BLaER1 treated with 17β-estradiol and CSF1 and Interleukin-3, amounts not matched to agents 10 nM and 100 nM (cell line): ENCODE results near the gene ZNF648.
"Not testable (repeated sequence)": the region's sequence is repeated elsewhere in the genome, so short reads cannot be mapped to it uniquely, and the experiment has no call there.

Experiments
- H3K27ac ChIP-seq, 11 experiments: shearing (Covaris generic); formaldehyde crosslinking; 2 replicates each; pipeline ENCODE4 v1.8.1; 2022
- H3K27me3 ChIP-seq, 11 experiments: shearing (Covaris generic); formaldehyde crosslinking; 2 replicates each; pipeline ENCODE4 v1.8.1; 2022
- H3K36me3 ChIP-seq, 11 experiments: shearing (Covaris generic); formaldehyde crosslinking; 2 replicates each; pipeline ENCODE4 v1.8.1; 2022
- H3K4me1 ChIP-seq, 10 experiments: shearing (Covaris generic); formaldehyde crosslinking; 2 replicates each; pipeline ENCODE4 v1.8.1; 2022
- H3K4me2 ChIP-seq, 11 experiments: shearing (Covaris generic); formaldehyde crosslinking; 2 replicates each; pipeline ENCODE4 v1.8.1; 2022
- H3K4me3 ChIP-seq, 10 experiments: shearing (Covaris generic); formaldehyde crosslinking; 2 replicates each; pipeline ENCODE4 v1.8.1; 2022
- H3K9ac ChIP-seq, 11 experiments: shearing (Covaris generic); formaldehyde crosslinking; 2 replicates each; pipeline ENCODE4 v1.8.1; 2022
- H3K9me3 ChIP-seq, 11 experiments: shearing (Covaris generic); formaldehyde crosslinking; replicated peaks in 1 of 11; 2 replicates each; pipeline ENCODE4 v1.8.1; 2022
- H4K20me1 ChIP-seq, 11 experiments: shearing (Covaris generic); formaldehyde crosslinking; 2 replicates each; pipeline ENCODE4 v1.8.1; 2022
- Cebpa-rat ChIP-seq, 11 experiments: shearing (Covaris generic); IDR thresholded peaks; 2 replicates each; pipeline ENCODE4 v1.8.1; 2022

Gene ZNF648

DNA sequence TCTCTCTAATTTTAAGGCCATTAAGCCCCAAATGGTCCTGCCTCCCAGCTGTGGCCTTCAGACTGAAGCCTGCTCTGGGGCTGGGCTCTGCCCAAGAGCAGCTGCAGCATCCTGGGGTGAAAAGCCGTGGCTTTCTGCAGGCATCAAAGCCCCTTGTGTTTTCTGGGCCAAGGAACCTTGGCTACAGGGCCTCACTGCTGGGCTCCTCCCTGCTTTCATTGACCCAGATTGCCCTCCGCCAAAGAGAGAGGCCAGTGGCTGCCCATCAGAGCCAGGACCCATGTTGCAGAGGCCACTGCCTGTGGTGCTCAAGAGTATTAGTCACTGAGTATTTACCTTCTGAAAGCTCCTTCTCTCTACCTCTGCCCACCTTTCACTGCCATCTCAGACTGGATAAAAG is 1.6 kb downstream of the ZNF648 start:
- no peaks in the 10 kb centered on the region for H3K27me3 ChIP-seq
- no peak for TF ChIP-seq Cebpa-rat (IDR thresholded peaks at IDR 0.05)
- peaks cover 0 to 16% (median 10%) of the 10 kb centered on the region in 11 experiments; a peak in 12 of 22 replicates for H3K9me3 ChIP-seq
- H3K4me2 ChIP-seq, result no peak overlapping the region
- H3K4me1 ChIP-seq, result peaks cover 0 to 10% (median 0%) of the 10 kb centered on the region in 10 experiments; a peak in 4 of 20 replicates
- H3K27ac ChIP-seq, result no peak overlapping the region
- no peak overlapping the region for H3K4me3 ChIP-seq
- no peaks in the 10 kb centered on the region for H4K20me1 ChIP-seq
- no peaks in the 10 kb centered on the region for H3K36me3 ChIP-seq
- H3K9ac ChIP-seq, result no peak overlapping the region

DNA sequence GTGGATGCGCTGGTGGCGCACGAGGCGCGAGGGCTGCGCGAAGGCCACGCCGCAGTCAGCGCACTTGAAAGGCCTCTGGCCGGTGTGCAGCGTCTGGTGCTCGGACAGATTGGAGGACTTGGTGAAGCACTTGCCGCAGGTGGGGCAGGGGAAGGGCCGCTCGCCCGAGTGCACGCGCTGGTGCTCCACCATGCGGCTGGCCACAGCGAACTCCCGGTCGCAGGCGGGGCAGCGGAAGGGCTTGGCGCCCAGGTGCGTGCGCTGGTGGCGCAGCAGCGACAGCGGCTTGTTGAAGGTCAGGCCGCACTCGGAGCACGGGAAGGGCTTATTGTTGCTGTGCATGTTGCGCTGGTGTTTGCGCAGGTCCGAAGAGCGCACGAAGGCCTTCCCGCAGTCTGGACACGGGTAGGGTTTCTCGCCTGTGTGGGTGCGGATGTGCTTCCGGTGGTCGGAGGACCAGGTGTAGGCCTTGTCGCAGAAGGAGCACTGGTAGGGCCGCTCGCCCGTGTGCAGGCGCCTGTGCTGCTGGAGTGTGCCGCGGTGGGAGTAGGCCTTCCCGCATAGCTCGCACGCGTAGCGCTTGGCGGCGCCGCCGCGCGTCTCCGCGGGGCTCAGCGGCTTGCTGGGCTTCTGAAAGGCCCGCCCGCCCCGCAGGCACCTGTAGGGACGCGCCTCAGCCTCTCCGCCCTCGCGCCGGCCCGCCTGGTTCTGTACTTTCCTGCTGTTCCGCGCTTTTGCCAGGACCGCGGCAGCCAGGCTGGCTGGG is 4.7 kb downstream of the ZNF648 start:
- no peak overlapping the region for H3K4me2 ChIP-seq
- H4K20me1 ChIP-seq, result no peaks in the 10 kb centered on the region
- no peak overlapping the region for H3K9ac ChIP-seq
- H3K36me3 ChIP-seq, result no peaks in the 10 kb centered on the region
- H3K27me3 ChIP-seq, result no peaks in the 10 kb centered on the region
- H3K9me3 ChIP-seq, result no peaks in the 10 kb centered on the region
- H3K4me3 ChIP-seq, result no peak overlapping the region
- peaks cover 0 to 10% (median 0%) of the 10 kb centered on the region in 10 experiments; a peak in 4 of 20 replicates for H3K4me1 ChIP-seq
- TF ChIP-seq Cebpa-rat (IDR thresholded peaks at IDR 0.05), result no peak
- H3K27ac ChIP-seq, result no peak overlapping the region

DNA sequence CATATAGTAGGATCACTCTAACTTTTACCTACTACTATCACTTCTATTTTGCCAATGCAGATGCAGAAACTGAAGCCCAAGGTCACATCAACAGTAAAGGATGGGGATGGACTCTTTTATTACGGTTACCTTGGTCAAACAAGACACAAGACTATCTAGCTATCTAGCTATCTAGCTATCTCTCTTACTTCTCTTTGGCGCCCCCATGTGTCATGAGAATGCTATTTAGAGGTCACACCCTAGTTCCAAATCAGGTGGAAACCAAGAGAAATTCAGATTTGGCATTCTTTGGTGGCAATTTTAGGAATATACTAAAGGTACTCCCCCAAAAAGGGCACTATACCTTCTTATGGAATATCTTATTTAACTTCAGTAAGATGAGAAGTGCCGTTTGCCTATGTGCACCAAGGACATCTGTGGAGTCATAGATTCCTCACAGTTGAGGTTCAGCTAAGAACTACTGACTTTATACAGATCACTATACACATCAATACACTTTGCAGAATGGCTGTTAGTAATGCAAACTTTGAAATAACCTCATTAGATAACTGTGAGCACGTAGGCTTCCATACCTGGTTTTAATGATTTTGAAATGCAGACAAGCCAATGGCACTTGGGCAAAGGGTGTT is 6.7 kb downstream of the ZNF648 start:
- H3K4me2 ChIP-seq, result no peak overlapping the region
- no peak overlapping the region for H3K9ac ChIP-seq
- H3K4me3 ChIP-seq, result no peak overlapping the region
- no peak for TF ChIP-seq Cebpa-rat (IDR thresholded peaks at IDR 0.05)
- peaks cover 0 to 10% (median 0%) of the 10 kb centered on the region in 11 experiments; a peak in 1 of 22 replicates for H3K9me3 ChIP-seq
- peaks cover 0 to 14% (median 0%) of the 10 kb centered on the region in 10 experiments; a peak in 7 of 20 replicates for H3K4me1 ChIP-seq
- H3K36me3 ChIP-seq, result no peaks in the 10 kb centered on the region
- no peaks in the 10 kb centered on the region for H3K27me3 ChIP-seq
- no peak overlapping the region for H3K27ac ChIP-seq
- no peaks in the 10 kb centered on the region for H4K20me1 ChIP-seq

DNA sequence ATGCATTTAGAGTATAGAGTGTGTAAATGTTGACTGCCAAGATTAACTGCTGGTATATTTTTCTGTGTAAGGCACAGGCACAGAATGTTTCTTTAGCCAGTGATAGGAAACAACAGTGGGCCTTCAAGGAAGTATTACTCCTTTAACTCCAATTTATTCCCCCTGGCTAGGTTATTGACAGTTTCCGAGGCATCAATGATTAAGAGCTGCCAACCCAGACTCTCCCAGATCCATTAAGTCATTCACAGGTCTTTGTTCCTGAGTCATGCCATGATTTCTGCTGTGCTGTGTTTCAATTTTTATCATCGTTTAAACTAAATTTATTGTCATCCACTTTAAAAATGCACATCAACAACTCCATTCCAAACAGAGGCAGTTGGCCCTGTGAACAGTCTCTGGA is 9.2 kb downstream of the ZNF648 start:
- no peak overlapping the region for H3K9ac ChIP-seq
- H3K27ac ChIP-seq, result no peak overlapping the region
- H3K36me3 ChIP-seq, result no peaks in the 10 kb centered on the region
- TF ChIP-seq Cebpa-rat (IDR thresholded peaks at IDR 0.05), result no peak
- no peak overlapping the region for H3K4me3 ChIP-seq
- H3K27me3 ChIP-seq, result no peaks in the 10 kb centered on the region
- peaks cover 0 to 14% (median 0%) of the 10 kb centered on the region in 10 experiments; a peak in 7 of 20 replicates for H3K4me1 ChIP-seq
- H3K4me2 ChIP-seq, result no peak overlapping the region
- peaks cover 0 to 25% (median 1%) of the 10 kb centered on the region in 11 experiments; a peak in 5 of 22 replicates for H3K9me3 ChIP-seq
- no peaks in the 10 kb centered on the region for H4K20me1 ChIP-seq

DNA sequence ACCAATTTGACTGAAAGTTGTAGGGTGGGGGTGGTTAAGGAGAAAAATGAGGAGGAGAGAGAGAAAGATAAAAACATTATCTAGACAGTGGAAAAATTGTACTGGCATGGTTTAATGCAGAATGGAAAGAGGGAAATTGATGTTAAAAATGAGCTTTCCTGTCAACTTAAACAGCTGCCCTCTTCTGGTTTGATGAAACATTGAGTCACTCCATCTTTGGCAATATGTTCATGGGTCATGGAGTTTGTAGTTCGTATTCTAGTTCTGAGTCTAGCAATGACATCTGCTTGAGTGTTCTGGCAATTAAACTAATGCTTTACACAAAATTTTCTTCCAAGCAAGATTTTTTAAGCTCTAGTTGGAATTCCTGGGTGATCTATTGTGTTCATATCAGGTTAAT is 9.6 kb downstream of the ZNF648 start:
- H3K4me2 ChIP-seq, result no peak overlapping the region
- no peak for TF ChIP-seq Cebpa-rat (IDR thresholded peaks at IDR 0.05)
- H3K4me3 ChIP-seq, result no peak overlapping the region
- H3K36me3 ChIP-seq, result no peaks in the 10 kb centered on the region
- no peaks in the 10 kb centered on the region for H3K27me3 ChIP-seq
- peaks cover 0 to 14% (median 0%) of the 10 kb centered on the region in 10 experiments; a peak in 7 of 20 replicates for H3K4me1 ChIP-seq
- H3K9ac ChIP-seq, result no peak overlapping the region
- H3K27ac ChIP-seq, result no peak overlapping the region
- H4K20me1 ChIP-seq, result no peaks in the 10 kb centered on the region
- H3K9me3 ChIP-seq, result peaks cover 0 to 29% (median 4%) of the 10 kb centered on the region in 11 experiments; a peak in 9 of 22 replicates

DNA sequence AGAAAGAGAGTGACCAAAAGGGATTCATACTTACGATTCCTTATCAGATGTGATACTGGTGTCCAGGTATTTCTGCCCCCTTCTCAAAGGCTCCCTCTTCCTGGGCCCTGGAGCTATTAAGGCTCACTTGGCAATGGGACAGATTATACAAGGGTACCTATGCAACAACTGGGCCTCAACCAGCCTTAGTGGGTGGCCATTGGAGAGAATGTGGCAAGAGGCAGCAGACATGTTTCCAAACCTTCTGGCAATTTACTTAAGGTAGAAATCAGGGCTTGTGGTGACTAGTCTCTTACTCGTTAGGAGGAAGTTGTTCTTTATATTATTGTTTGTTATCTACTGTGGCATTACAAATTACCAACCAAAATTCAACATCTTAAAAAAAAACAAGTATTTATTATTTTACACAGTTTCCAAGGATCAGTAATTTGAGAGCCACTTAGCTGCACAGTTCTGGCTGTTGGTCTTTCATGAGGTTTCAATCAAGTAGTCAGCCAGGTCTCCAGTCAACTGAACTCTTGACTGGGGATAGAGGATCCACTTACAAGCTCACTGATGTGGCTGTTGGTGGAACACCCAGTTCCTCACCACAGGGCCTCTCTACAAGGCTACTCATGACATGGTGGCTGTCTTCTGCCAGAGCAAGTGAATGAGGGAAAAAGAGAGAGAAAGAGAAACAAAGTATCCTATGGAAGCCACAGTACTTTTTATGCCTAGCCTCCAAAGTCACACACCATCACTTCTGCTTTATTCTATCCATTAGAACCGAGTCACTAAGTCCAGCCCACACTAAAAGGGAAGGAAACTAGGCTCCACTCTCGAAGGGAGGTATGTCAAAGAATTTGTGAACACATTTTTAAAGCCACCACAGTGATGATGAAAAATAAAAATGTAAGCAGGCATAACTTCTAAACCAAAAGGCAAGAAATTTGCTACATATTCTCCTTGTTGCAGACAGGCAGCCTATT is 10.7 kb downstream of the ZNF648 start:
- Histone ChIP-seq H3K4me1 (peaks cover 0 to 14% (median 0%) of the 10 kb centered on the region in 10 experiments; a peak in 7 of 20 replicates), H3K4me3 (no peak overlapping the region), H3K36me3 (no peaks in the 10 kb centered on the region), H3K27me3 (no peaks in the 10 kb centered on the region), H3K4me2 (peak overlapping the region in 3 of 11 experiments; percentile 0 to 33 (median 25); a peak in 3 of 22 replicates), H3K9me3 (peaks cover 8 to 40% (median 13%) of the 10 kb centered on the region in 11 experiments), H3K9ac (no peak overlapping the region), H3K27ac (no peak overlapping the region), H4K20me1 (no peaks in the 10 kb centered on the region)
- TF ChIP-seq Cebpa-rat (IDR thresholded peaks at IDR 0.05), result no peak

DNA sequence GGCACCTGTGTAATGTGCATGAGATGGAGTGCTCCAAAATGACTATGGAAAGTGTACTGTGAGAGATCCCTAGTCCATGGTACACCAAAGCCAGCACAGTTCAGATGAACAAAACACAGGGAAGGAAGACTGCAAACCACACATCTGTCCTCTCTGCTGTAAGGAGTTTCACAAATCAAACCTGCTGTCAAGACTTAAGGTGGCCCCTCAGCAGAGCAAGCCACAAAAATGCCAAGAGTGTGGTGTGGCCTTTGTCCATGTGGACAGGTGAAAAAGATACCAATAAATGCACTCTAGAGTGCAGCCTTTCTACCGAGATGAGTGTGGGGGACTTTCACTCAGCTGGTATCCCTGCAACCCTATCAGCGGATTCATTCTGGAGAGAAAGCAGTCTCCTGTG is 12.9 kb downstream of the ZNF648 start:
- Histone ChIP-seq H3K9me3 (peaks cover 25 to 58% (median 31%) of the 10 kb centered on the region in 11 experiments), H3K4me1 (peaks cover 0 to 14% (median 0%) of the 10 kb centered on the region in 10 experiments; a peak in 7 of 20 replicates), H3K36me3 (no peaks in the 10 kb centered on the region), H4K20me1 (no peaks in the 10 kb centered on the region), H3K27me3 (no peaks in the 10 kb centered on the region), H3K4me3 (no peak overlapping the region), H3K9ac (no peak overlapping the region), H3K27ac (no peak overlapping the region), H3K4me2 (no peak overlapping the region)
- TF ChIP-seq Cebpa-rat (IDR thresholded peaks at IDR 0.05), result no peak

DNA sequence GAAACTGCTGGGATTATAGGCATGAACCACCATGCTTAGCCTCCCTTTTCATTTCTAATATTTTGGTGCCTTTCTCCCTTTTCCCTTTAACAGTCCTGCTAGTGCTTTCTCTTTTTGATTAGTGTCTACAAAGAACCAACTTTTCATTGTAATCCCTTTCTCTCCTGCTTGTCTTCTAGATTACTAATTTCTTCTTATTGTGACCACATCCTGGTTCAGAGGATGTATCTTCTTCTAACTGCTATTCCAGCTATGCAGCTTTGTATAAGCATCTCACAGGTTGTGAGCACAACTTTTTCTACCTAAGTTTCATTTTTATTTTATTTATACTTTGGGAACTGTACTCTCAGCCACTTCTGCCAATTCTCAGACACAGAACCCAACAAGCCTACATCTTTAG is 14.7 kb downstream of the ZNF648 start:
- H3K4me3 ChIP-seq, result no peak overlapping the region
- H3K36me3 ChIP-seq, result no peaks in the 10 kb centered on the region
- no peak overlapping the region for H3K27ac ChIP-seq
- no peaks in the 10 kb centered on the region for H3K27me3 ChIP-seq
- H3K9ac ChIP-seq, result no peak overlapping the region
- H3K4me2 ChIP-seq, result no peak overlapping the region
- no peaks in the 10 kb centered on the region for H4K20me1 ChIP-seq
- no peak for TF ChIP-seq Cebpa-rat (IDR thresholded peaks at IDR 0.05)
- peaks cover 0 to 14% (median 0%) of the 10 kb centered on the region in 10 experiments; a peak in 7 of 20 replicates for H3K4me1 ChIP-seq
- peaks cover 25 to 58% (median 31%) of the 10 kb centered on the region in 11 experiments for H3K9me3 ChIP-seq

DNA sequence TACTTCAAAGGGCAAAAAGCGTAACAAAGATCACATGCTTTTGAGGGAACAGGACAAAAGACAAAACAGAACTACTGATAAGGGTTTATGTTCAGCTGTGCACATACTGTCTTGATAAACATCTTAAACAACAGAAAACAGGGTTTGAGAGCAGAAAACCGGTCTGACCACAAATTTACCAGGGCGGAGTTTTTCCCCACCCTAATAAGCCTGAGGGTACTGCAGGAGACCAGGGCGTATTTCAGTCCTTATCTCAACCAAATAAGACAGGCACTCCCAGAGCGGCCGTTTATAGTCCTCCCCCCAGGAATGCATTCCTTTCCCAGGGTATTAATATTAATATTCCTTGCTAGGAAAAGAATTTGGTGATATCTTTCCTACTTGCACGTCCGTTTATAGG is 16.0 kb downstream of the ZNF648 start:
- not testable (repeated sequence) for H3K4me2 ChIP-seq, H3K27me3 ChIP-seq, H3K27ac ChIP-seq, H3K4me3 ChIP-seq, H4K20me1 ChIP-seq, H3K9ac ChIP-seq, H3K4me1 ChIP-seq, H3K36me3 ChIP-seq
- peaks cover 25 to 52% (median 31%) of the 10 kb centered on the region in 11 experiments for H3K9me3 ChIP-seq
